Measurements from ENCODE around the gene LAMA2. TPM values are rescaled to one million over a fixed set of nuclear protein-coding genes. Genes with fewer than 3 reads are reported as not detected.
A peak's percentile ranks its signal among the peaks of the same experiment; 100 is the strongest.

The LAMA2 gene
- total and polyA plus RNA-seq, 2 of the 13 experiments (the other 11 are each of a cell fraction or from before 2014, with no cell fraction given) = 0.11 to 0.28 TPM

- TF ChIP-seq ZHX1 (CRISPR knock-in tag; IDR thresholded peaks at IDR 0.05; ENCODE audit: low read depth) = no peak
These were observed 607.8 kb downstream of the LAMA2 start (continued) for GRCh38 chr6:129490521-129491255.

- FAIRE-seq (no peak), DNase-seq (ENCODE audit: low spot score) (no peak), ATAC-seq (peak; percentile 26; the same call in 2 of the 3 replicates)
- POLR2A ChIA-PET = interaction anchor here (2.0 kb wide), 1 partner anchor 10 kb away, joined by 7 read pairs; no protein-coding TSS in a partner anchor
- TF ChIP-seq ZNF83 (CRISPR knock-in tag; IDR thresholded peaks at IDR 0.05; ENCODE audit: borderline replicate concordance) = no peak
- 0 out of 2 replicates have a peak, but pooled peaks have one; percentile 13 for TF ChIP-seq ZBTB33 (CRISPR knock-in tag; IDR thresholded peaks at IDR 0.05)
- no TSS peak for BruUV-seq (replicated peaks)
- Histone ChIP-seq H3K4me2 (ENCODE audit: low read depth, low read length) (peak overlapping the region; percentile 69; the same call in 1 of the 2 replicates), H3K4me1 (ENCODE audit: insufficient read depth, low read length) (peaks cover 16% of the 10 kb centered on the region), H3K27ac (ENCODE audit: extremely low read length, insufficient read depth, low read length) (no peak overlapping the region), H3K27me3 (ENCODE audit: control insufficient read depth in 1 of 2, insufficient read depth in 2 of 2, low read length in 2 of 2) (no peaks in the 10 kb centered on the region), H3K9me3 (ENCODE audit: low read length) (no peaks in the 10 kb centered on the region), H4K20me1 (ENCODE audit: insufficient read depth, low read length) (no peaks in the 10 kb centered on the region), H2AFZ (ENCODE audit: low read length) (no peak overlapping the region), H3K36me3 (replicated peaks in 1 of 2; ENCODE audit: control insufficient read depth in 1 of 2, insufficient read depth in 2 of 2, low read length in 2 of 2) (no peaks in the 10 kb centered on the region), H3K4me3 (replicated peaks in 1 of 3; ENCODE audit: insufficient read depth in 1 of 3, low read depth in 2 of 3, low read length in 3 of 3) (no peak overlapping the region), H3K9ac (ENCODE audit: insufficient read depth, low read depth, low read length) (no peak overlapping the region), H3K79me2 (ENCODE audit: insufficient read depth, low read length) (no peaks in the 10 kb centered on the region)
- CTCF ChIA-PET (ENCODE audit: low intra/inter-chr PET ratio, low total read pairs) = no interaction called here
- 91% methylated on average over 6 of the region's 6 CpGs for WGBS (ENCODE audit: low lambda C conversion rate)
- in situ Hi-C loops (cut with HindIII; ENCODE audit: extremely low pct_ligation_motif_present, low pct_unique_long_range_greater_than_20kb) = loop anchor here (25.0 kb wide), 1 partner anchor 446 kb away; no protein-coding TSS in a partner anchor
- intact Hi-C loops (cut with micrococcal nuclease; ENCODE audit: unreplicated experiment) = no loop called here
These were observed 608.5 kb downstream of the LAMA2 start for GRCh38 chr6:129491436-129491835.

Measured in HepG2 (cell line).